Testis (tissue), 5 donors: ENCODE data around the gene CHIA. TPM values are rescaled to one million over a fixed set of nuclear protein-coding genes. Genes with fewer than 3 reads are reported as not detected.
A peak's percentile ranks its signal among the peaks of the same experiment; 100 is the strongest.

ENCODE experiments used
- DNase-seq: peaks from one replicate; pipeline ENCODE4 v3.0.0-alpha.2; 2019
- H3K27ac ChIP-seq, 2 donors: fragments of 200-600 bp; sonication (generic); one replicate each; pipeline ENCODE4 v1.5.1; 2019
- H3K27me3 ChIP-seq: fragments of 200-600 bp; sonication (generic); one replicate; pipeline ENCODE4 v1.5.1; 2019
- H3K36me3 ChIP-seq: fragments of 200-600 bp; sonication (generic); one replicate; pipeline ENCODE4 v1.5.1; 2017; ENCODE audit warnings: low read depth; ENCODE audit errors: missing control alignments
- H3K4me1 ChIP-seq: fragments of 200-600 bp; sonication (generic); one replicate; pipeline ENCODE4 v1.5.1; 2019
- H3K4me3 ChIP-seq, 2 donors: fragments of 200-600 bp; sonication (generic); one replicate each; pipeline ENCODE4 v1.5.1; 2017 to 2019
- H3K9me3 ChIP-seq: fragments of 200-600 bp; sonication (generic); one replicate; pipeline ENCODE4 v1.5.1; 2017
- CTCF ChIP-seq, 3 experiments: fragments of 450-650 bp in 2 of 3; fragments of 200-600 bp in 1 of 3; sonication (generic) in 1 of 3; IDR thresholded peaks; one replicate each; pipeline ENCODE4 v1.5.1; 2016 to 2019; ENCODE audit warnings: antibody characterized with exemption in 3 of 3, mild to moderate bottlenecking in 2 of 3, moderate library complexity in 1 of 3
- POLR2A ChIP-seq: fragments of 450-650 bp; IDR thresholded peaks from one replicate; pipeline ENCODE4 v1.6.1; 2017; ENCODE audit warnings: antibody characterized with exemption, mild to moderate bottlenecking, moderate library complexity
- WGBS, 2 donors: methylation state at CpG; one replicate each; pipeline ENCODE4 v1.1.5; 2018; 5-methylcytosine and 5-hydroxymethylcytosine counted together
- intact Hi-C: fragments of 100-400 bp; cut with DNase I; formaldehyde crosslinking; loops from one replicate; pipeline ENCODE4 v1.15.1; 2023; ENCODE audit warnings: low total_unique reads
- long read RNA-seq, 2 donors: transcript quantifications; one replicate each; lab custom pipeline, GENCODE V29; 2026
- polyA plus RNA-seq: library from polyadenylated mRNA; stranded (reverse); fragments of 350-450 nt; fragmentation: Illumina TruSeq; extraction: RNeasy Lipid Tissue Mini Kit (QIAGEN cat#74804); gene quantifications from one replicate; pipeline ENCODE4 v1.2.3, GENCODE V29; 2014; ENCODE audit warnings: low read depth, low replicate concordance; ENCODE audit not compliant: insufficient read depth
- total RNA-seq, 2 donors: library from RNA; depleted of rRNA; stranded (reverse); fragments of >200 nt; gene quantifications; one replicate each; pipeline ENCODE4 v1.2.3, GENCODE V29; 2016

Gene CHIA
- total RNA-seq: under 1 TPM in 1 of 2 donors, not detected in 1; 0.31 TPM
- polyA plus RNA-seq: 0.70 TPM
- long read RNA-seq, donor 1, partial matches to known transcripts: 0 of 1 reads
- long read RNA-seq, donor 1, other reads (novel, unspliced or antisense): 0 of 1 reads
- long read RNA-seq, donor 2, partial matches to known transcripts: 0 of 2 reads
- long read RNA-seq, donor 2, other reads (novel, unspliced or antisense): 0 of 2 reads

- no peaks in the 10 kb centered on the region for H3K9me3 ChIP-seq
- DNase-seq: peak; percentile 46
- H3K4me3 ChIP-seq: no peak within 1 kb of the TSS
- no peaks in the 10 kb centered on the region for H3K27me3 ChIP-seq
- no peaks in the 10 kb centered on the region for H3K4me1 ChIP-seq
- H3K36me3 ChIP-seq: no peaks in the 10 kb centered on the region
- intact Hi-C loops: no loop called here
- no peak within 1 kb of the TSS for H3K27ac ChIP-seq
- WGBS, 2 donors: 41 to 42% methylated on average over 7 of the region's 7 CpGs
- TF ChIP-seq POLR2A (no peak), CTCF (IDR thresholded peaks at IDR 0.05) (no peak)
These were observed at the start of gene CHIA for GRCh38 chr1:111290630-111291029. Gene CHIA (plus strand): TSS chr1:111290851. CDS start chr1:111310468, 19,617 bp downstream.

GRCh38 chr1:111241797-111242196 is 48.9 kb upstream of the CHIA start:
- Histone ChIP-seq H3K9me3 (no peaks in the 10 kb centered on the region), H3K27ac (no peak overlapping the region), H3K36me3 (no peaks in the 10 kb centered on the region), H3K4me1 (peaks cover 5% of the 10 kb centered on the region), H3K4me3 (no peak overlapping the region), H3K27me3 (no peaks in the 10 kb centered on the region)
- DNase-seq: no peak
- WGBS, 2 donors: 88 to 94% methylated on average over 2 of the region's 2 CpGs
- intact Hi-C loops: no loop called here
- TF ChIP-seq POLR2A (no peak), CTCF (IDR thresholded peaks at IDR 0.05) (no peak)

- Histone ChIP-seq H3K4me3 (no peak overlapping the region), H3K9me3 (no peaks in the 10 kb centered on the region), H3K36me3 (no peaks in the 10 kb centered on the region), H3K27me3 (no peaks in the 10 kb centered on the region), H3K4me1 (peaks cover 5% of the 10 kb centered on the region), H3K27ac (no peak overlapping the region)
- DNase-seq: peak; percentile 34
- 43 to 51% methylated on average over 2 to 4 of the region's 4 CpGs for WGBS, 2 donors
- intact Hi-C loops: no loop called here
- no peak for TF ChIP-seq POLR2A
- no peak for TF ChIP-seq CTCF (IDR thresholded peaks at IDR 0.05)
These were observed 47.7 kb upstream of the CHIA start for GRCh38 chr1:111242805-111243523.

GRCh38 chr1:111247125-111247838 is 43.4 kb upstream of the CHIA start:
- Histone ChIP-seq H3K9me3 (no peaks in the 10 kb centered on the region), H3K27me3 (no peaks in the 10 kb centered on the region), H3K36me3 (no peaks in the 10 kb centered on the region), H3K4me1 (peaks cover 5% of the 10 kb centered on the region), H3K4me3 (no peak overlapping the region), H3K27ac (no peak overlapping the region)
- TF ChIP-seq POLR2A: no peak
- no peak for TF ChIP-seq CTCF (IDR thresholded peaks at IDR 0.05)
- WGBS, 2 donors: 83 to 90% methylated on average over 5 of the region's 5 CpGs
- intact Hi-C loops: no loop called here
- DNase-seq: no peak
